ENCODE results near the gene KCNK15.

The KCNK15 gene

GRCh38 chr20:44790638-44791393 is 45.2 kb downstream of the KCNK15 start:
- no peak for DNase-seq

- no peak for DNase-seq
These were observed 47.1 kb downstream of the KCNK15 start for GRCh38 chr20:44792796-44793195.

GRCh38 chr20:44795836-44796235 is 50.2 kb downstream of the KCNK15 start:
- no peak for DNase-seq

GRCh38 chr20:44796311-44796710 is 50.6 kb downstream of the KCNK15 start:
- DNase-seq: no peak

- DNase-seq: no peak
These were observed 51.2 kb downstream of the KCNK15 start for GRCh38 chr20:44796758-44797457.

- no peak for DNase-seq
These were observed 54.0 kb downstream of the KCNK15 start for GRCh38 chr20:44799691-44800090.

GRCh38 chr20:44800391-44801046 is 54.9 kb downstream of the KCNK15 start:
- DNase-seq: no peak
